LoVo (cell line): ENCODE results near the gene RELT.

Experiments used
- DNase-seq: peaks from one replicate; pipeline ENCODE4 v3.0.0-alpha.2; 2016; ENCODE audit warnings: low spot score

Gene RELT

GRCh38 chr11:73392108-73393010, 16.2 kb downstream of the RELT start:
- DNase-seq, result no peak

GRCh38 chr11:73393011-73393380, 16.8 kb downstream of the RELT start:
- DNase-seq, result no peak

GRCh38 chr11:73393479-73394415, 17.5 kb downstream of the RELT start:
- peak; percentile 37 for DNase-seq

GRCh38 chr11:73394416-73395296, 18.5 kb downstream of the RELT start:
- DNase-seq, result no peak

GRCh38 chr11:73395297-73396208, 19.4 kb downstream of the RELT start:
- DNase-seq, result no peak

- DNase-seq, result no peak
Observed at GRCh38 chr11:73396251-73396930, 20.2 kb downstream of the RELT start.

GRCh38 chr11:73396985-73397384, 20.8 kb downstream of the RELT start:
- no peak for DNase-seq

GRCh38 chr11:73397468-73398131, 21.4 kb downstream of the RELT start:
- no peak for DNase-seq

- DNase-seq, result no peak
Observed at GRCh38 chr11:73398132-73398526, 21.9 kb downstream of the RELT start.

GRCh38 chr11:73398721-73399120, 22.5 kb downstream of the RELT start:
- no peak for DNase-seq

- DNase-seq, result no peak
Observed at GRCh38 chr11:73399159-73399590, 23.0 kb downstream of the RELT start.

- DNase-seq, result no peak
Observed at GRCh38 chr11:73399636-73400035, 23.4 kb downstream of the RELT start.

GRCh38 chr11:73400293-73400692, 24.1 kb downstream of the RELT start:
- no peak for DNase-seq

GRCh38 chr11:73401217-73401923, 25.2 kb downstream of the RELT start:
- no peak for DNase-seq

- no peak for DNase-seq
Observed at GRCh38 chr11:73401924-73402833, 26.0 kb downstream of the RELT start.

- no peak for DNase-seq
Observed at GRCh38 chr11:73402834-73403185, 26.6 kb downstream of the RELT start.

GRCh38 chr11:73403541-73403940, 27.3 kb downstream of the RELT start:
- no peak for DNase-seq

GRCh38 chr11:73404048-73404447, 27.8 kb downstream of the RELT start:
- DNase-seq, result no peak
